Activated T-helper 1 cell treated with anti-CD3 and anti-CD28 coated beads, Interleukin-12 subunit alpha, Interleukin-12 subunit beta, Interleukin-2, Interleukin-4 antibody, amounts not matched to agents 30 ng/mL and 10 ng/mL and 1 ng/mL, durations not matched to agents 14 hours and 24 hours and 36 hours (primary cell): ENCODE measurements around the gene TRIM33. TPM values are rescaled to one million over a fixed set of nuclear protein-coding genes. Genes with fewer than 3 reads are reported as not detected.

Source experiments
- DNase-seq: peaks from one replicate; pipeline ENCODE4 v3.0.0; 2021; ENCODE audit warnings: low spot score
- H3K27ac Mint-ChIP-seq: one replicate; pipeline ENCODE4 v1.8.0; 2021; ENCODE audit warnings: mild to moderate bottlenecking, mixed read lengths
- H3K27me3 Mint-ChIP-seq: one replicate; pipeline ENCODE4 v1.8.0; 2022; ENCODE audit warnings: mild to moderate bottlenecking, moderate library complexity, mixed read lengths; ENCODE audit not compliant: insufficient read depth
- H3K36me3 Mint-ChIP-seq: one replicate; pipeline ENCODE4 v1.8.0; 2021; ENCODE audit warnings: low read depth, mixed read lengths
- H3K4me1 Mint-ChIP-seq: one replicate; pipeline ENCODE4 v1.8.0; 2021; ENCODE audit warnings: low read depth, mixed read lengths
- H3K4me3 Mint-ChIP-seq: one replicate; pipeline ENCODE4 v1.8.0; 2021; ENCODE audit warnings: mild to moderate bottlenecking, moderate library complexity, mixed read lengths
- H3K9me3 Mint-ChIP-seq: one replicate; pipeline ENCODE4 v1.8.0; 2021; ENCODE audit warnings: mixed read lengths
- intact Hi-C: fragments of 100-400 bp; cut with micrococcal nuclease; formaldehyde crosslinking; loops from one replicate; pipeline ENCODE4 v1.15.1; 2024
- total RNA-seq: library from RNA; stranded (reverse); gene quantifications from 2 replicates; pipeline ENCODE4 v1.2.3, GENCODE V29; 2022

The TRIM33 gene
- 39.2 and 41.7 TPM in 2 replicates for total RNA-seq

- intact Hi-C loops = loop anchor here (1.0 to 10.0 kb wide), 14 partner anchors 42 to 1861 kb away; partner anchors contain the start of genes AP4B1, ATP1A1, BCAS2 and CSDE1
- Mint-ChIP-seq H3K36me3 (peaks cover 19% of the 10 kb centered on the region), H3K4me3 (peak within 1 kb of the TSS; percentile 93), H3K4me1 (peaks cover 45% of the 10 kb centered on the region), H3K27me3 (peaks cover 1% of the 10 kb centered on the region), H3K9me3 (no peaks in the 10 kb centered on the region), H3K27ac (peak within 1 kb of the TSS; percentile 98)
- peak; percentile 92 for DNase-seq
These were observed at the start of gene TRIM33 for GRCh38 chr1:114511032-114511785. Gene TRIM33 (minus strand): TSS chr1:114511203. CDS start chr1:114511076, 127 bp downstream.

- Mint-ChIP-seq H3K27me3 (no peaks in the 10 kb centered on the region), H3K9me3 (no peaks in the 10 kb centered on the region), H3K36me3 (peaks cover 6% of the 10 kb centered on the region), H3K27ac (no peak overlapping the region), H3K4me1 (no peaks in the 10 kb centered on the region), H3K4me3 (no peak overlapping the region)
- DNase-seq = no peak
- intact Hi-C loops = no loop called here
These were observed 48.4 kb upstream of the TRIM33 start for GRCh38 chr1:114559356-114559755.

DNA sequence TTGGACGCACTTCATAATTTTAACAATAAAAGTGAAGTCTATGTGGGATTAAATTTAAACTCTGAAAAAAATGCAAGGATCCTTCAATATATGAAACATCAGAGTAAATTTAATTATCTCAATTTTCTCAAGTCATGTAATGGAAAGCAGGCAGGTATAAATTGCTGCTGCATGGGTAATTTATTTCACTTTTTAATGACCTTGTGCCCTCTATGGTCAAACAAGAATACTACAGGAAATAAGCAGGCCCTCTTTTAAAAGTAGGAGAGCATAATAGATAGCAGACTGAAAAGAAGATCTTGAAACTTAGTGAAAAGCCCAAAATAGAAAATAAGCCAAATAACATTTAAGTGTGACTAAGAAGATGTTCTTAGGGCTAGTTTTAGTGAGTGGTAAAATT lies 47.5 kb upstream of the TRIM33 start:
- H3K36me3 Mint-ChIP-seq = peaks cover 5% of the 10 kb centered on the region

DNA sequence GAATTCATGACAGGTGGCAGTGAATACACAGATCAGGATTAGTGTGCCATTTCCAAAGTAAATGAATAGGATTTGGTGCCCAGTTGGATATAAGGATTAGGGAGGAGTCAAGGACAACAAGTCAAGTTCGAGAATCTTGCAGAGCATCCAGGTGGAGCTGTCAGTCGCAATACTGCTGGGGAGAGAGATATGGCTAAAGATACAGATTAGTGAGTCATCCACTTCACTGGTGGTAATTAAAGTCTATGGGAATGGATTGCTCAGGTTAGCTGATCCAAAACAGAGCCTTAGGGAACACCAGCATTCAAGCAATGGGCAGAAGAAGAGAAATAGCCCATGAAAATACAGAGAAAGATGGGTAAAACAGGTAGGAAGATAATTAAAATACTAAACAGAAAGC lies 43.6 kb upstream of the TRIM33 start:
- Mint-ChIP-seq H3K27ac (no peak overlapping the region), H3K36me3 (no peaks in the 10 kb centered on the region), H3K9me3 (no peaks in the 10 kb centered on the region), H3K27me3 (peaks cover 3% of the 10 kb centered on the region), H3K4me3 (no peak overlapping the region), H3K4me1 (no peaks in the 10 kb centered on the region)
- no peak for DNase-seq
- intact Hi-C loops = no loop called here

More for the DNA sequence above, 47.5 kb upstream of the TRIM33 start:
- DNase-seq = no peak
- intact Hi-C loops = loop anchor here (1.0 kb wide), 2 partner anchors 212 to 580 kb away; no protein-coding TSS in a partner anchor
- Mint-ChIP-seq H3K4me3 (no peak overlapping the region), H3K9me3 (no peaks in the 10 kb centered on the region), H3K4me1 (no peaks in the 10 kb centered on the region), H3K27me3 (no peaks in the 10 kb centered on the region), H3K27ac (no peak overlapping the region)

GRCh38 chr1:114552106-114552639 lies 41.2 kb upstream of the TRIM33 start:
- no peak overlapping the region for H3K27ac Mint-ChIP-seq
- no peaks in the 10 kb centered on the region for H3K4me1 Mint-ChIP-seq
- DNase-seq = no peak
- no peaks in the 10 kb centered on the region for H3K9me3 Mint-ChIP-seq
- H3K27me3 Mint-ChIP-seq = peaks cover 3% of the 10 kb centered on the region
- H3K36me3 Mint-ChIP-seq = no peaks in the 10 kb centered on the region
- intact Hi-C loops = no loop called here
- H3K4me3 Mint-ChIP-seq = no peak overlapping the region

- Mint-ChIP-seq H3K27me3 (peaks cover 3% of the 10 kb centered on the region), H3K36me3 (no peaks in the 10 kb centered on the region), H3K27ac (no peak overlapping the region), H3K4me1 (no peaks in the 10 kb centered on the region), H3K4me3 (no peak overlapping the region), H3K9me3 (no peaks in the 10 kb centered on the region)
- intact Hi-C loops = no loop called here
- DNase-seq = no peak
These were observed 40.4 kb upstream of the TRIM33 start for GRCh38 chr1:114551400-114551799.

DNA sequence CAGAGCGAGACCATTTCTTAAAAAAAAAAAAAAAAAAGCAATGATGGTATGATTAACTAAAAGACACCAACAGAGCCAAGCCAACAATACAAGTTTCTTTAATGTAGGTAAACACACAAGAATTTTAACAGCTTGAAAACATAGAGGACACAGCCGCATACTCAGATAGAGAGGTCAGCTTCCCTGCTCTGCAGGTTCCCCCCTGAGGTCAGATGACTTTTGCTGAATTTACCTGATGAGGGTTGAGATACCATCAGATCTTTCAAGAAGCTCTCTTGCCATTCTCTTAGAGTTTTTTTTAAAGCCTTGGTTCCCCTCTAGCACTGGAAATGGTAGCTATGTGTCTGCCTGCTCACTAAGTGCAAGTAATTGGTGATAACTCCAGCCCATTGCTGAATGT lies 39.3 kb upstream of the TRIM33 start:
- H3K4me1 Mint-ChIP-seq = no peaks in the 10 kb centered on the region
- H3K27ac Mint-ChIP-seq = no peak overlapping the region
- H3K36me3 Mint-ChIP-seq = no peaks in the 10 kb centered on the region
- intact Hi-C loops = no loop called here
- peaks cover 3% of the 10 kb centered on the region for H3K27me3 Mint-ChIP-seq
- DNase-seq = no peak
- no peak overlapping the region for H3K4me3 Mint-ChIP-seq
- H3K9me3 Mint-ChIP-seq = no peaks in the 10 kb centered on the region

DNA sequence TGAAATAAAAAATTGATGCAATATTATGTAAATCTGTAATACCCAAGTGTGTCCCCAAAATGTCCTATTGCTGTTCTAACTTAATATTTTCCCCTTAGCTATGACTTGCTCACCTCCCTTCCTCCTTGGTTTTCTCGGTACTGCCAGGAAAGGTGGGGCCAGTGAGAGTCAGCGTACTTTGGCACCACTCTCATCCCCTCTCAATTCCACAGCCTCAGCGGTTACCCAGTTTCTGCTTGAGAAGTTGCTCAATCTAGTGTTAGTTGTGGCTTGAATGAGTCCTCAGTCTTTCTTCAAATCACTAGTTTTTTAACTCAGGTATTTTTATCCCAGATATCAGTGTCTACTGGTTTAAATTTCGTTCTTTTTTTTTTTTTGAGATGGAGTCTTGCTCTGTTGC lies 38.1 kb upstream of the TRIM33 start:
- intact Hi-C loops = no loop called here
- no peaks in the 10 kb centered on the region for H3K9me3 Mint-ChIP-seq
- H3K4me1 Mint-ChIP-seq = no peaks in the 10 kb centered on the region
- H3K36me3 Mint-ChIP-seq = no peaks in the 10 kb centered on the region
- no peak for DNase-seq
- H3K27me3 Mint-ChIP-seq = peaks cover 3% of the 10 kb centered on the region
- H3K27ac Mint-ChIP-seq = no peak overlapping the region
- no peak overlapping the region for H3K4me3 Mint-ChIP-seq

DNA sequence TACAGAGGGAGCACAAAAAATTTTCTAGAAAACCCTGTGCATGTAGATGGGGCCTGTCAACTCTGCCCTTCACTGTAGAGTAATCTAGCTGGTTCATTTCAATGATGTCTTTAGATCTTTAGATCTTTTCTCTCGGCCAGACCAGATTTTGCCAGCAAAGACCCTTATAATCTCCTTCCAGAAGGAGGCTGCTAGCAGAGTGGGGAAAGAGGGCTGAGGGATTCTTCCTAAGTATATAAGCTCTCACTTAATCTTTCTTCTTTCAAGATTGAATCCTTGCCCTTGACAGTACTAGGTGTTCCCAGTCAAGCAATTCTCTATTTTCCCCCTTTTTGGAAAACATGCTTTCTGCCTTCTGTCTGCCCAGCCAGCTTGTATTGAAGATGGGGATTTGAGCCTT lies 36.1 kb upstream of the TRIM33 start:
- Mint-ChIP-seq H3K27me3 (peaks cover 3% of the 10 kb centered on the region), H3K36me3 (no peaks in the 10 kb centered on the region), H3K27ac (no peak overlapping the region), H3K9me3 (no peaks in the 10 kb centered on the region), H3K4me3 (no peak overlapping the region), H3K4me1 (no peaks in the 10 kb centered on the region)
- DNase-seq = no peak
- intact Hi-C loops = no loop called here

GRCh38 chr1:114545796-114546195 lies 34.8 kb upstream of the TRIM33 start:
- intact Hi-C loops = no loop called here
- H3K27ac Mint-ChIP-seq = no peak overlapping the region
- H3K4me1 Mint-ChIP-seq = no peaks in the 10 kb centered on the region
- no peak for DNase-seq
- H3K9me3 Mint-ChIP-seq = no peaks in the 10 kb centered on the region
- H3K27me3 Mint-ChIP-seq = peaks cover under 1% of the 10 kb centered on the region
- H3K36me3 Mint-ChIP-seq = no peaks in the 10 kb centered on the region
- no peak overlapping the region for H3K4me3 Mint-ChIP-seq

DNA sequence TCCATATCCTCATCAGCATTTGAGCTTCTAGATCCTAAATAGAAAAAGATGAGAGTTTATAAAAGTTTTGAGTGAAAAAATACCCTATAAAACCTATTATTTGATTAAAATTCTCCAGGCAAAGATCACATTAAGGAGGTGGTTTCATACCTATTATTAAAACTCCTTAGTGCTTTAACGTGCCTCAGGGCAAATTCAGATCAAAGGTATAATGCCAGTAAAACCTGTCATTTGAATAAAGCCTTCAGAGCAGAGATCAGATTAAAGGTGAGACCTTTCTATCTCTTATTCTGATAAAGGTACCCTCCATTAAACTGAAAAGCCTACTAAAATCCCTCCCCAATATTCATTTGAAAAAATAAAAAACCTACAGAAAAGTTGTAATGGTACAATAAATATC lies 34.3 kb upstream of the TRIM33 start:
- H3K4me3 Mint-ChIP-seq = no peak overlapping the region
- H3K27ac Mint-ChIP-seq = no peak overlapping the region
- no peaks in the 10 kb centered on the region for H3K9me3 Mint-ChIP-seq
- no peaks in the 10 kb centered on the region for H3K4me1 Mint-ChIP-seq
- H3K36me3 Mint-ChIP-seq = no peaks in the 10 kb centered on the region
- H3K27me3 Mint-ChIP-seq = no peaks in the 10 kb centered on the region
- DNase-seq = no peak
- intact Hi-C loops = no loop called here

GRCh38 chr1:114540821-114541220 lies 29.8 kb upstream of the TRIM33 start:
- DNase-seq = no peak
- Mint-ChIP-seq H3K36me3 (no peaks in the 10 kb centered on the region), H3K4me3 (no peak overlapping the region), H3K9me3 (no peaks in the 10 kb centered on the region), H3K4me1 (no peaks in the 10 kb centered on the region), H3K27ac (no peak overlapping the region), H3K27me3 (no peaks in the 10 kb centered on the region)
- intact Hi-C loops = no loop called here

- Mint-ChIP-seq H3K9me3 (no peaks in the 10 kb centered on the region), H3K27ac (no peak overlapping the region), H3K27me3 (no peaks in the 10 kb centered on the region), H3K4me1 (no peaks in the 10 kb centered on the region), H3K4me3 (no peak overlapping the region), H3K36me3 (no peaks in the 10 kb centered on the region)
- intact Hi-C loops = no loop called here
- no peak for DNase-seq
These were observed 29.3 kb upstream of the TRIM33 start for GRCh38 chr1:114540272-114540671.
